ENCODE measurements around the gene METTL25B. TPM values are rescaled to one million over a fixed set of nuclear protein-coding genes. Genes with fewer than 3 reads are reported as not detected.

Gene METTL25B
- total RNA-seq, 3 donors from 2014 or later: 15.5 to 41.3 (median 30.2) TPM

DNA sequence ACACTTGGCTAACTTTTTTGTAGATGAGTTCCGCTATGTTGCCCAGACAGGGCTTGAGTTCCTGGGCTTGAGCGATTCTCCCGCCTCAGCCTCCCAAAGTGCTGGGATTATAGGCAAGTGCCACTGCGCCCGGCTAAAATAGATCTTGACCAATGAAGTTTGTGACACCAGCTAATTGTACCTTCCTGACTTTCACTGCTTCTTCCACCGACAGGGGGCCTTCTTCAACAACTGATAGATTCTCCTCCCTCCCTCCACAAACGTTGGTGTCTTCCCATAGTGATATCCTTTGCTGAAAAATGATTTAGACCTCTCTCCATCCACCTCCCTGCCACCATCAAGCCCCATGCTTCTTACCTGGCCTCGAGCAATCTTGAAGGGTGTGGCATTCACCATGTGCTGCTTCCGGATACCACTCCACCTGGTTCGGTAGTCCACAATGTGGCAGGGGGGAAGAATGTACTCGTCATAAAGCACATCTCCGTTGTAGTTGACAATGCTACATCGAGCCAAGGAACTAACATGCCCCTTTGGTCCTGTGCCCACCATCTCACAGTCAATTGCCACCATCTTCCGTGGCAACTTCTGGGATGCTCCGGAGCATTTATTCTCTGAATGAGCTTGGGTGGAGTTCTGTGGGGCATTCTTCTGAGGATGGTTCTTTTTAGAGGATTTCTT lies 1.6 kb upstream of the METTL25B start:
- peak overlapping the region; percentile 20 to 52 for H3K27ac ChIP-seq
- peak overlapping the region in 2 of 3 donors; percentile 90 to 96 for H3K4me3 ChIP-seq
- H3K4me1 ChIP-seq: peaks cover 11 to 26% of the 10 kb centered on the region in 2 donors

DNA sequence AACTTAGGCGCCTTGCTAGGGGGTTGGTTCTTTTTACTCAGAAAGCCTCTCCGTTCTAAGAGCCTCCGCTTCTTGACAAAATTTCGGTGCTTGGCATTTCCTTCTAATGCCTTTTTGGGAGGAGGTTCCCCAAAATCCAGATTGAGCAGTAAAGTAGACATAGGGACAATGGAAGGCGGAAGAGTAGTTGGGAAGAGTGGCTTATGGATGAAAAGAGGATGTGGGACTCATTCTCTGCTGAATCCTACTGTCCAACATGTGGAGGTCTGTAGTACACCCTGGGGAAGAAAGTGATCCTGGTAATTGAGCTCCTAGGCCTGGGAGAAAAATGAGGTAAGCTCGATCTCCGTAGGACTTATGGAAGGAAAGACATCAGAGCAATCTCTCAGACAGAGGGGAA lies 777 bp upstream of the METTL25B start:
- no peaks in the 10 kb centered on the region for H3K9me3 ChIP-seq
- DNase-seq (ENCODE audit: low spot score in 2 of 2): no peak
- H3K27ac ChIP-seq: peak overlapping the region; percentile 97 to 99
- H3K4me3 ChIP-seq: peak overlapping the region; percentile 88 to 96 (median 90)
- intact Hi-C loops (cut with DNase I; ENCODE audit: low total_unique reads): loop anchor here (10.0 kb wide), 1 partner anchor 137 kb away; the partner anchor contains the start of gene NTRK1
- H3K4me1 ChIP-seq: peaks cover 11 to 26% of the 10 kb centered on the region in 2 donors
- no peaks in the 10 kb centered on the region for H3K36me3 ChIP-seq
- H3K27me3 ChIP-seq: no peaks in the 10 kb centered on the region
- TF ChIP-seq POLR2AphosphoS5 (IDR thresholded peaks at IDR 0.05): no peak
- TF ChIP-seq POLR2A (IDR thresholded peaks at IDR 0.05): no peak
- TF ChIP-seq, protein P1, sequence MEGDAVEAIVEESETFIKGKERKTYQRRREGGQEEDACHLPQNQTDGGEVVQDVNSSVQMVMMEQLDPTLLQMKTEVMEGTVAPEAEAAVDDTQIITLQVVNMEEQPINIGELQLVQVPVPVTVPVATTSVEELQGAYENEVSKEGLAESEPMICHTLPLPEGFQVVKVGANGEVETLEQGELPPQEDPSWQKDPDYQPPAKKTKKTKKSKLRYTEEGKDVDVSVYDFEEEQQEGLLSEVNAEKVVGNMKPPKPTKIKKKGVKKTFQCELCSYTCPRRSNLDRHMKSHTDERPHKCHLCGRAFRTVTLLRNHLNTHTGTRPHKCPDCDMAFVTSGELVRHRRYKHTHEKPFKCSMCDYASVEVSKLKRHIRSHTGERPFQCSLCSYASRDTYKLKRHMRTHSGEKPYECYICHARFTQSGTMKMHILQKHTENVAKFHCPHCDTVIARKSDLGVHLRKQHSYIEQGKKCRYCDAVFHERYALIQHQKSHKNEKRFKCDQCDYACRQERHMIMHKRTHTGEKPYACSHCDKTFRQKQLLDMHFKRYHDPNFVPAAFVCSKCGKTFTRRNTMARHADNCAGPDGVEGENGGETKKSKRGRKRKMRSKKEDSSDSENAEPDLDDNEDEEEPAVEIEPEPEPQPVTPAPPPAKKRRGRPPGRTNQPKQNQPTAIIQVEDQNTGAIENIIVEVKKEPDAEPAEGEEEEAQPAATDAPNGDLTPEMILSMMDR (IDR thresholded peaks at IDR 0.05): no peak

More for the DNA sequence above, 1.6 kb upstream of the METTL25B start:
- Histone ChIP-seq H3K36me3 (no peaks in the 10 kb centered on the region), H3K27me3 (no peaks in the 10 kb centered on the region), H3K9me3 (no peaks in the 10 kb centered on the region)
- DNase-seq (ENCODE audit: low spot score in 2 of 2): no peak
- TF ChIP-seq, protein P1 (IDR thresholded peaks at IDR 0.05): peak; percentile 41 to 64 (median 58)
- TF ChIP-seq POLR2AphosphoS5 (IDR thresholded peaks at IDR 0.05): no peak
- intact Hi-C loops (cut with DNase I; ENCODE audit: low total_unique reads): loop anchor here (10.0 kb wide), 1 partner anchor 138 kb away; the partner anchor contains the start of gene NTRK1

DNA sequence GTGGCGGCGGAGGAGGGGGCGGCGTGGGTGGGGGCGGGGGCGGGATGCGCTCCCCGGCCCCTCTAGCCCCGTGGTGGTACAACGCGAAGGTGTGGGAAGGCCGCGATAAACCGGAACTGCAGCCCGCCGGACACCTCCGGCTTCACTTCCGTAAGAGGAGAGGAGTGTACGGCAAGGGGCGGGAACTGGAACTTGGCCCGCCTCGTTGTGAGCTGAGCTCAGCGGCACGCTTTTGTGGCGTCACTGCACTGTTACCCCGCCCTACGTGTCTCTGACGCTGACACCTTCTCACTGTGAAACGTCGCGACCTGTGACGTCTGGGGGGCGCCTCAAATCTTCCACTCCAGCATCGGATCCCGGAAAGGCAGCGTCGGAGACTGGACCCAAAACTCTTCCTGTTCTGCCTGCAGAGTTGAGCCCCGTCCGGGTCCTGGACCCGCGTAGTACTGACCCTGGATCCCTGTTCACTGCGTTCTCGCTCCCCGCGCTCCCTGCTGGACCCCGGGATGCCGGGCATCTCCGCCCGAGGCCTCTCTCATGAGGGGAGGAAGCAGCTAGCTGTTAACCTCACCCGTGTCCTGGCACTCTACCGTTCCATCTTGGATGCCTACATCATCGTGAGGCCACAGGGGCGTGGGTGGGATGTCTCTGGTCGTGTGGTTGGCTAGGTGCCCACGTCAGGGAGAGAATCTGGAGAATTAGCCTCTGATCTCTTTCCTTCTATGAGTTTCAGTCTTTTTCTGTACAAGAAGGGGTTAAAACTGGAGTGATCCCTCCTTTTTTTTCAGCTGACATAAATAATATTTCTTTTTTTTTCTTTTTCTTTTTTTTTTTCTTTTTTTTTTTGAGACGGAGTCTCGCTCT lies 562 bp downstream of the METTL25B start, which contains the start of gene ISG20L2:
Gene ISG20L2, minus strand, starts transcription at position 168 of the 864 bp plus-strand sequence. CDS start 1,114 bp downstream, outside the sequence.
- Histone ChIP-seq H3K4me1 (peaks cover 11 to 26% of the 10 kb centered on the region in 2 donors), H3K36me3 (no peaks in the 10 kb centered on the region), H3K9me3 (no peaks in the 10 kb centered on the region), H3K4me3 (peak within 1 kb of the TSS; percentile 88 to 96 (median 90)), H3K27me3 (no peaks in the 10 kb centered on the region), H3K27ac (peak within 1 kb of the TSS; percentile 97 to 99)
- intact Hi-C loops (cut with DNase I; ENCODE audit: low total_unique reads): loop anchor here (10.0 kb wide), 1 partner anchor 136 kb away; the partner anchor contains the start of gene NTRK1
- peak; percentile 60 for TF ChIP-seq POLR2A (IDR thresholded peaks at IDR 0.05)
- TF ChIP-seq POLR2AphosphoS5 (IDR thresholded peaks at IDR 0.05): peak; percentile 34 to 81 (median 77)
- TF ChIP-seq, protein P1 (IDR thresholded peaks at IDR 0.05): no peak
- peak; percentile 97 to 98 for DNase-seq (ENCODE audit: low spot score in 2 of 2)

DNA sequence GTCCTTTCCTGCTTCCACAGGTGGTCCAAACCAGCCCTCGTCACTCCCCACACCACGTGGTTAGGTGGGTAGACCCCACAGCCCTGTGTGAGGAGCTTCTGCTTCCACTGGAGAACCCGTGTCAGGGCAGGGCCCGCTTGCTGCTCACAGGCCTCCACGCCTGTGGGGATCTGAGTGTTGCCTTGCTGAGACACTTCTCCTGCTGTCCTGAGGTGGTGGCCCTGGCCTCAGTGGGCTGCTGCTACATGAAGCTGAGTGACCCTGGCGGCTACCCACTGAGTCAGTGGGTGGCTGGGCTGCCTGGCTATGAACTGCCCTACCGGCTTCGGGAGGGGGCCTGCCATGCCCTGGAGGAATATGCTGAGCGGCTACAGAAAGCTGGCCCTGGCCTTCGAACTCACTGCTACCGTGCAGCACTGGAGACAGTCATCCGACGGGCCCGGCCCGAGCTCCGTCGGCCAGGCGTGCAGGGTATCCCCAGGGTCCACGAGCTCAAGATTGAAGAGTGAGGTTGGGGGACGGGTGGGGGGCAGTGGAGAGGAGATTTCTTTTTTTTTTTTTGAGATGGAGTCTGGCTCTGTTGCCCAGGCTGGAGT lies 5.8 kb downstream of the METTL25B start:
- Histone ChIP-seq H3K27me3 (no peaks in the 10 kb centered on the region), H3K36me3 (peaks cover 6% of the 10 kb centered on the region), H3K9me3 (no peaks in the 10 kb centered on the region), H3K27ac (no peak overlapping the region), H3K4me1 (no peaks in the 10 kb centered on the region), H3K4me3 (no peak overlapping the region)
- no peak for DNase-seq (ENCODE audit: low spot score in 2 of 2)
- intact Hi-C loops (cut with DNase I; ENCODE audit: low total_unique reads): no loop called here
- TF ChIP-seq POLR2A (IDR thresholded peaks at IDR 0.05) (no peak), POLR2AphosphoS5 (IDR thresholded peaks at IDR 0.05) (no peak)

DNA sequence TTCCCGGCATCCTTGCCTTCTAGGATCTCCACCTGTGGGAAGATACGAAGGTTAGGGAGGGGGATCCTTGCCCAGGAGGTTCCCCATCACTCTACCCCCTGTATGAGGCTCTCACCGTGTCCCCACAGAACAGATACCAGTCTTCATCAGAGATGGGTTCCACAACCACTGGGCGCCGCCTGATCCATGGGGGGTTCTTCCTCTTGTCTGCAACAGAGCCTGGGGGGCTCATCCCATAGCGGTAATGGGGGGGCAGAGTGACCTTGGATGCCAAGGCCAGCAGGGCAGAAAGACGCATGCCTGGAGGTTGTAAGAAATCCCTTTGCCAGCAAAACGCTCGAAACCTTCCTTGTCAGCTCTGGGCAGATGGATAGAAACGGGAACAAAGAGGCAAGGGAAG lies 10.1 kb downstream of the METTL25B start:
- Histone ChIP-seq H3K4me1 (peaks cover 0 to 5% of the 10 kb centered on the region in 2 donors), H3K27me3 (no peaks in the 10 kb centered on the region), H3K27ac (no peak overlapping the region), H3K4me3 (no peak overlapping the region), H3K9me3 (no peaks in the 10 kb centered on the region), H3K36me3 (peaks cover 6% of the 10 kb centered on the region)
- TF ChIP-seq POLR2A (IDR thresholded peaks at IDR 0.05): no peak
- TF ChIP-seq, protein P1 (IDR thresholded peaks at IDR 0.05): no peak
- intact Hi-C loops (cut with DNase I; ENCODE audit: low total_unique reads): no loop called here
- DNase-seq (ENCODE audit: low spot score in 2 of 2): no peak
